ENCODE data around the gene FBXO2. TPM values are rescaled to one million over a fixed set of nuclear protein-coding genes. Genes with fewer than 3 reads are reported as not detected.
A peak's percentile ranks its signal among the peaks of the same experiment; 100 is the strongest.

The FBXO2 gene
- total RNA-seq, 1 donor from 2014 or later = 64.0 TPM

GRCh38 chr1:11682799-11683198 lies 28.6 kb upstream of the FBXO2 start:
- H3K27ac ChIP-seq (ENCODE audit: low read depth, low read length) = no peak overlapping the region

DNA sequence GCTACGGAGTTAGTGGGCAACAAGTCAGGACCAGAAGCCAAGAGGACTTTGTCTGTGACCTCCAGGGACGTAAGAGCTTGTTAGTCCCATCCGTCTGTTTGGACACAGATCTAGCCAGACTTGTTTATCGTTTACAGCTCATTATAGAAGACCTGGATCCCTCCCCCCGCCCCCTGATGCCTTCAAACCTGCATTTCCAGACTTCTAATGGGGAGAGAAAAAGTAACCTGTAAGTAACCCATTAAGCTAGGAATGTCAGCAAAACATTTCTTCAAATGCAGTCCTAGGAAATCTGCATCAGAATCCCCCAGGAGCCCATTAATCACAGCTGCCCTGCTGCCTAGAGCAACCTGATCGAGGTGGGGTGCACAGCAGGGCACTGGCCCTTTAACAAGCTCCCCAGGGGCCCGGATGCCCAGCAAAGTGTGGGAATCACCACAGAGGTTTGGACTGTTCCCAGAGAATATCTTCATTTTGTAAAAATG lies 28.1 kb upstream of the FBXO2 start:
- Histone ChIP-seq H3K4me3 (ENCODE audit: insufficient read depth, low read depth, low read length) (no peak overlapping the region), H3K79me2 (ENCODE audit: insufficient read depth, low read length) (no peaks in the 10 kb centered on the region), H3K4me2 (ENCODE audit: low read length) (peak overlapping the region; percentile 17), H3K27ac (ENCODE audit: low read depth, low read length) (no peak overlapping the region), H3K9ac (ENCODE audit: low read length) (no peak overlapping the region), H3K36me3 (ENCODE audit: insufficient read depth, low read length) (no peaks in the 10 kb centered on the region), H2AFZ (ENCODE audit: low read depth, low read length) (no peak overlapping the region), H3K27me3 (ENCODE audit: insufficient read depth, low read length) (no peaks in the 10 kb centered on the region), H3K9me3 (ENCODE audit: insufficient read depth, low read depth, low read length) (no peaks in the 10 kb centered on the region), H4K20me1 (ENCODE audit: insufficient read depth, low read length) (peaks cover 1% of the 10 kb centered on the region), H3K4me1 (ENCODE audit: insufficient read depth, low read length) (peaks cover 11% of the 10 kb centered on the region)
- no peak for TF ChIP-seq EZH2 (IDR thresholded peaks at IDR 0.05; ENCODE audit: insufficient read depth, low read length)
- TF ChIP-seq, protein P1, sequence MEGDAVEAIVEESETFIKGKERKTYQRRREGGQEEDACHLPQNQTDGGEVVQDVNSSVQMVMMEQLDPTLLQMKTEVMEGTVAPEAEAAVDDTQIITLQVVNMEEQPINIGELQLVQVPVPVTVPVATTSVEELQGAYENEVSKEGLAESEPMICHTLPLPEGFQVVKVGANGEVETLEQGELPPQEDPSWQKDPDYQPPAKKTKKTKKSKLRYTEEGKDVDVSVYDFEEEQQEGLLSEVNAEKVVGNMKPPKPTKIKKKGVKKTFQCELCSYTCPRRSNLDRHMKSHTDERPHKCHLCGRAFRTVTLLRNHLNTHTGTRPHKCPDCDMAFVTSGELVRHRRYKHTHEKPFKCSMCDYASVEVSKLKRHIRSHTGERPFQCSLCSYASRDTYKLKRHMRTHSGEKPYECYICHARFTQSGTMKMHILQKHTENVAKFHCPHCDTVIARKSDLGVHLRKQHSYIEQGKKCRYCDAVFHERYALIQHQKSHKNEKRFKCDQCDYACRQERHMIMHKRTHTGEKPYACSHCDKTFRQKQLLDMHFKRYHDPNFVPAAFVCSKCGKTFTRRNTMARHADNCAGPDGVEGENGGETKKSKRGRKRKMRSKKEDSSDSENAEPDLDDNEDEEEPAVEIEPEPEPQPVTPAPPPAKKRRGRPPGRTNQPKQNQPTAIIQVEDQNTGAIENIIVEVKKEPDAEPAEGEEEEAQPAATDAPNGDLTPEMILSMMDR (IDR thresholded peaks at IDR 0.05; ENCODE audit: insufficient read depth, low read depth, low read length) = no peak
- Mint-ChIP-seq H3K4me3 (ENCODE audit: unreplicated experiment) (peak overlapping the region; percentile 89), H3K27ac (ENCODE audit: unreplicated experiment) (no peak overlapping the region), H3K9me3 (ENCODE audit: unreplicated experiment) (no peaks in the 10 kb centered on the region), H3K4me1 (ENCODE audit: low read depth, unreplicated experiment) (peaks cover 2% of the 10 kb centered on the region), H3K36me3 (ENCODE audit: low read depth, unreplicated experiment) (peaks cover 1% of the 10 kb centered on the region), H3K27me3 (ENCODE audit: low read depth, unreplicated experiment) (peaks cover 14% of the 10 kb centered on the region)
- no peak for FAIRE-seq
- DNase-seq (ENCODE audit: low read depth) = no peak

More at GRCh38 chr1:11682799-11683198, 28.6 kb upstream of the FBXO2 start:
- Mint-ChIP-seq H3K27ac (ENCODE audit: unreplicated experiment) (no peak overlapping the region), H3K9me3 (ENCODE audit: unreplicated experiment) (no peaks in the 10 kb centered on the region), H3K4me3 (ENCODE audit: unreplicated experiment) (no peak overlapping the region), H3K27me3 (ENCODE audit: low read depth, unreplicated experiment) (peaks cover 17% of the 10 kb centered on the region), H3K36me3 (ENCODE audit: low read depth, unreplicated experiment) (peaks cover 1% of the 10 kb centered on the region), H3K4me1 (ENCODE audit: low read depth, unreplicated experiment) (peaks cover 2% of the 10 kb centered on the region)
- no peaks in the 10 kb centered on the region for H3K36me3 ChIP-seq (ENCODE audit: insufficient read depth, low read length)
- H4K20me1 ChIP-seq (ENCODE audit: insufficient read depth, low read length) = no peaks in the 10 kb centered on the region
- no peak for DNase-seq (ENCODE audit: low read depth)
- no peak overlapping the region for H2AFZ ChIP-seq (ENCODE audit: low read depth, low read length)
- H3K9me3 ChIP-seq (ENCODE audit: insufficient read depth, low read depth, low read length) = no peaks in the 10 kb centered on the region
- TF ChIP-seq, protein P1 (IDR thresholded peaks at IDR 0.05; ENCODE audit: insufficient read depth, low read depth, low read length) = no peak
- no peak for TF ChIP-seq EZH2 (IDR thresholded peaks at IDR 0.05; ENCODE audit: insufficient read depth, low read length)
- no peak overlapping the region for H3K4me3 ChIP-seq (ENCODE audit: insufficient read depth, low read depth, low read length)
- no peaks in the 10 kb centered on the region for H3K79me2 ChIP-seq (ENCODE audit: insufficient read depth, low read length)
- H3K4me1 ChIP-seq (ENCODE audit: insufficient read depth, low read length) = peaks cover 11% of the 10 kb centered on the region
- H3K9ac ChIP-seq (ENCODE audit: low read length) = no peak overlapping the region
- FAIRE-seq = no peak
- no peaks in the 10 kb centered on the region for H3K27me3 ChIP-seq (ENCODE audit: insufficient read depth, low read length)
- H3K4me2 ChIP-seq (ENCODE audit: low read length) = peak overlapping the region; percentile 17

GRCh38 chr1:11681071-11681771 lies 27.0 kb upstream of the FBXO2 start, which contains the start of gene MAD2L2:
Gene MAD2L2 (minus strand): TSS chr1:11681148. CDS start chr1:11680601, 547 bp downstream.
- peaks cover 8% of the 10 kb centered on the region for H4K20me1 ChIP-seq (ENCODE audit: insufficient read depth, low read length)
- H3K9ac ChIP-seq (ENCODE audit: low read length) = peak within 1 kb of the TSS; percentile 84
- peak; percentile 52 for DNase-seq (ENCODE audit: low read depth)
- H2AFZ ChIP-seq (ENCODE audit: low read depth, low read length) = peak within 1 kb of the TSS; percentile 84
- no peaks in the 10 kb centered on the region for H3K9me3 Mint-ChIP-seq (ENCODE audit: unreplicated experiment)
- H3K27me3 ChIP-seq (ENCODE audit: insufficient read depth, low read length) = no peaks in the 10 kb centered on the region
- FAIRE-seq = no peak
- H3K4me3 Mint-ChIP-seq (ENCODE audit: unreplicated experiment) = peak within 1 kb of the TSS; percentile 89
- no peaks in the 10 kb centered on the region for H3K36me3 ChIP-seq (ENCODE audit: insufficient read depth, low read length)
- H3K79me2 ChIP-seq (ENCODE audit: insufficient read depth, low read length) = no peaks in the 10 kb centered on the region
- no peak for TF ChIP-seq EZH2 (IDR thresholded peaks at IDR 0.05; ENCODE audit: insufficient read depth, low read length)
- TF ChIP-seq, protein P1 (IDR thresholded peaks at IDR 0.05; ENCODE audit: insufficient read depth, low read depth, low read length) = no peak
- no peaks in the 10 kb centered on the region for H3K9me3 ChIP-seq (ENCODE audit: insufficient read depth, low read depth, low read length)
- peak within 1 kb of the TSS; percentile 69 for H3K27ac Mint-ChIP-seq (ENCODE audit: unreplicated experiment)
- H3K4me1 ChIP-seq (ENCODE audit: insufficient read depth, low read length) = peaks cover 11% of the 10 kb centered on the region
- peak within 1 kb of the TSS; percentile 96 for H3K4me2 ChIP-seq (ENCODE audit: low read length)
- peaks cover 2% of the 10 kb centered on the region for H3K4me1 Mint-ChIP-seq (ENCODE audit: low read depth, unreplicated experiment)
- peak within 1 kb of the TSS; percentile 69 for H3K4me3 ChIP-seq (ENCODE audit: insufficient read depth, low read depth, low read length)
- H3K27me3 Mint-ChIP-seq (ENCODE audit: low read depth, unreplicated experiment) = peaks cover 14% of the 10 kb centered on the region
- peak within 1 kb of the TSS; percentile 77 for H3K27ac ChIP-seq (ENCODE audit: low read depth, low read length)
- peaks cover 1% of the 10 kb centered on the region for H3K36me3 Mint-ChIP-seq (ENCODE audit: low read depth, unreplicated experiment)

All from astrocyte (in vitro differentiated cells and primary cell).